HG03139 (cell line): ENCODE results near the gene LDLRAD4.
"Not testable (repeated sequence)": the region's sequence is repeated elsewhere in the genome, so short reads cannot be mapped to it uniquely, and the experiment has no call there.

Experiments
- ATAC-seq: cut with Tn5 transposase; IDR thresholded peaks from one replicate; pipeline ENCODE4 v1.9.1; 2021; ENCODE audit not compliant: unreplicated experiment

The LDLRAD4 gene

GRCh38 chr18:13328213-13328612, 109.7 kb downstream of the LDLRAD4 start:
- ATAC-seq = no peak

DNA sequence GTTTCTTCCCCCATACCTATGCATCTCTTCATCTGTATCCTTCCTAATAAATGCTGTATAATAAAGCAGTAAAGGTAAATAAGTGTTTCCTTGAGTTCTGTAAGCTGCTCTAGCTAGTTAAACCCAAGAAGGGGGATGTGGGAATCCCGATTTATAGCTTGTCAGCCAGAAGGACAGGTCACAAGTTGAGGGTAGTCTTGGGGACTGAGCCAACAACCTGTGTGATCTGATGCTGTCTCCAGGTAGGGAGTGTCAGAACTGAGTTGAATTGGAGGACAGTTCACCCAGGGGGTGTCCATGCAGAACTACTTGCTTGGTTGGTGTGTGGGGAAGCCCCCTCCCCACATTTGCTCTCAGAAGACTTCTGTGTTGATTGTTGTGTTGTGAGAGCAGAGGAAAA, 112.4 kb downstream of the LDLRAD4 start:
- no peak for ATAC-seq

DNA sequence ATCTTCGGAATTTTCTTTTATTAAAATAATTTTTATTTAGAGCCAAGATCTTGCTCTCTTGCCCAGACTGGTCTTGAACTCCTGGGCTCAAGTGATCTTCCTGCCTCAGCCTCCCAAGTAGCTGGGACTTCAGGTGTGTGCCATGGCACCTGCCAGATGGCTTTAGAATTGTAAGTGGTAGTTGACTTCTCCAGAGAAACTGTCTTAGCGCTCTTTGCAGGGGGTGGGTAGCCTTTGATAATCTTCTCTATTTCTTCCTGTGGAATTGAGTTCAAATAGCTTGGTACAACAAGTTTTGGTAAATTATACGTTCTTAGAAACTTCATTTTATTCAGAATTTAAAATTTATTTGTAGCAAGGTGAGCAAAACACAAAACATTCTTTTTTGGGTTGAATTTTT, 113.3 kb downstream of the LDLRAD4 start:
- no peak for ATAC-seq

- no peak for ATAC-seq
These were observed 114.3 kb downstream of the LDLRAD4 start for GRCh38 chr18:13332874-13333273.

- ATAC-seq = no peak
These were observed 117.3 kb downstream of the LDLRAD4 start for GRCh38 chr18:13335903-13336302.

DNA sequence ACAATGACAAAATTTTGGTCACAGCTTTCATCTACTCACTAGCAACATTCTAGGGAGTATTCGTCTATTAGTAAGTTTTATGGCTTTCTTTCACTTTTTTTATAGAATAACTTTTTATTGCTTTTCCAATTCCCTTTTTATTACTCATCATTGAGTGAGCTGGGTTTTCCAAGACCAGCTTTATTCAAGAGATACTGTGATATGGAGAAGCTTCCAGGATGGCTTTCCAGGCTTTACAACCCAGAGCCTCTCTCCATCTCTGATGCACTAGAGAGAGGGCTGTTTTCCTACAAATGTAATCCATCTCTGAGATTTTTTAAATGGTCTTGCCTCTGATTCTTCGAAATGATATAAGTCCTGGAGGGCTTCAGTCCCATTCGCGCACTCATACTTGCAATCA, 118.3 kb downstream of the LDLRAD4 start:
- no peak for ATAC-seq

DNA sequence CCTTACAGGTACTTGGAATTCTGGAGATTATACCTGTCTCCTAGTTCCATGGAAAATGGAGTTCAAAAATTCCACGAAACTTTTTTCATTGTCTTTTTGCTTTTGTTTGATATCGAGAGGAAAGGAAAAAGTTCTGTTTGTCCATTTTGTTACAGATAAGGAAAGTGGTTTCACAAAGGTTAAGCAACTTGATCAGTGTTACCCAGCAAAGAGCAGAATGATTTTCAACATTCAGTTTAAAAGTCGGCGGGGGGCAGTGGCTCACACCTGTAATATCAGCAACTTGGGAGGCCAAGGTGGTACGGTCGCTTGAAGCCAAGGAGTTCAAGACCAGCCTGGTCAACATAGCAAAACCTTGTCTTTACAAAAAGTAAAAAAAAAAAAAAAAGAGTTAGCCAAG, 118.8 kb downstream of the LDLRAD4 start:
- ATAC-seq = no peak

DNA sequence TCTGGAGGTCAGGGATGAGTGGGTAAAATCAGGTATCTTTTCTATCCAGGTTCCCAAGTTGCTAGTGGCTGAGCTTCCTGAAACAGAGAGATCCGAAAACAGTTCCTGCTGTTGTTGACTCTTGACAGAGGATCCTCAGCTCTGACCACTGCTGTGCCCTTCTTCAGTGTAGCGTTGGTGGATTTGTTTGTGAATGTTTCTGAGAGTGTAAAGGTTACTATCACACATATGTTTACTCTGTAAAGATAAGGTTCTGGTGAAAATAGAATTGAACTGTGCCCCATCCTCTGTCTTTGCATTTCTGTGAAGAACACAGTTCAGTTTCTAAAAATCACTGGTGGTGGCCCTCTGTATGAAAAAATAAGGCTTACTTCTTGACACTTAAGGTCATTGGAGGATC, 119.8 kb downstream of the LDLRAD4 start:
- no peak for ATAC-seq

- no peak for ATAC-seq
These were observed 121.1 kb downstream of the LDLRAD4 start for GRCh38 chr18:13339653-13340052.

DNA sequence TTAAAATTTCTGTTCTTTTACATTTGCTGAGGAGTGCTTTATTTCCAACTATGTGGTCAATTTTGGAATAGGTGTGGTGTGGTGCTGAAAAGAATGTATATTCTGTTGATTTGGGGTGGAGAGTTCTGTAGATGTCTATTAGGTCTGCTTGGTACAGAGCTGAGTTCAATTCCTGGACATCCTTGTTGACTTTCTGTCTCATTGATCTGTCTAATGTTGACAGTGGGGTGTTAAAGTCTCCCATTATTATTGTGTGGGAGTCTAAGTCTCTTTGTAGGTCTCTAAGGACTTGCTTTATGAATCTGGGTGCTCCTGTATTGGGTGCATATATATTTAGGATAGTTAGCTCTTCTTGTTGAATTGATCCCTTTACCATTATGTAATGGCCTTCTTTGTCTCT, 127.9 kb downstream of the LDLRAD4 start:
- ATAC-seq = not testable (repeated sequence)

- ATAC-seq = no peak
These were observed 134.7 kb downstream of the LDLRAD4 start for GRCh38 chr18:13353084-13353823.

- ATAC-seq = no peak
These were observed 135.8 kb downstream of the LDLRAD4 start for GRCh38 chr18:13354402-13354801.

- ATAC-seq = no peak
These were observed 137.5 kb downstream of the LDLRAD4 start for GRCh38 chr18:13356032-13356431.

- no peak for ATAC-seq
These were observed 138.7 kb downstream of the LDLRAD4 start for GRCh38 chr18:13357289-13357688.

GRCh38 chr18:13359210-13359609, 140.7 kb downstream of the LDLRAD4 start:
- ATAC-seq = no peak

GRCh38 chr18:13361431-13361830, 142.9 kb downstream of the LDLRAD4 start:
- ATAC-seq = no peak

- no peak for ATAC-seq
These were observed 143.5 kb downstream of the LDLRAD4 start for GRCh38 chr18:13362051-13362450.

DNA sequence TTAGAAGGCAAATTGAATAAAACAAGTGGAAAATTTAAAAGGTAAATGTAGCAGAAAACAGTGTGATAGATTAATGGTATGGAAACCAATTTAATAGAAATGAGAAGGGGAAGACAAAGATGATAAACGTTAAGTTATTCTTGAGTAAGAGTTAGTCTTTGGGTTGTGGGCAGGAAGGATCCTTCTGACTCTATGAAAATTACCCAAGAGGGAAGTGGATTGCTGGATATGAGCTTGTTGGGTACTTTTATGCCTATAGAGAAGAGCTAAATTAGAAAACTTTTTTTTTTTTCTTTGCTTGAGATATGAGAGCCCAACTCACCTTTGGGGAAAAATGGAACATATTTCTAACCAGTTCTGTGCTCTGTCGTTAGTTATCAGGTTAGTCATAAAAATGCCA, 144.0 kb downstream of the LDLRAD4 start:
- ATAC-seq = no peak

GRCh38 chr18:13363359-13363758, 144.8 kb downstream of the LDLRAD4 start:
- ATAC-seq = no peak

DNA sequence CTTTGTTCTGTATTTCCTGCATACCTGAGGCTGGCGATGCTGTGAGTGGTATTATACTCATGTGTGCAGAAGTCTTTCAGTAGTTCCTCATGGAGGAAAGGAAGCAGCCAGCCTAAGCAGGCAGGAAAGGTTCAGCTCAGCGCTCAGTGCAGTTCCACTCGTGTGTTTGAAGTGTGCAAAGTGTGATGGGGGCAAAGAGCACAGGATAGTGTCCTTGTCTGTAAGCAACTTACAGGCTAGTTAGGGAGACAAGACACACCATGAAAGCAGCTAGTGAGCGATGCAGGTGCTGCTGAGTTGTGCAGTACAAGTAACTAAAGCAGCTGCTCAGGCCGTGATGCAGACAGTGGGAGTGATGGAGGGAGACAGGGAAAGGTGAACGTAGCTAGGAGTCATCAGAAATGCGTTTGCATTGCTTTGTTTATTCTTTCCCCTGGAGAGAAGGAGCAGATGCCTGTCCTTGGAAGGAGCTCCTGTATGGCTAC, 146.2 kb downstream of the LDLRAD4 start:
- no peak for ATAC-seq

DNA sequence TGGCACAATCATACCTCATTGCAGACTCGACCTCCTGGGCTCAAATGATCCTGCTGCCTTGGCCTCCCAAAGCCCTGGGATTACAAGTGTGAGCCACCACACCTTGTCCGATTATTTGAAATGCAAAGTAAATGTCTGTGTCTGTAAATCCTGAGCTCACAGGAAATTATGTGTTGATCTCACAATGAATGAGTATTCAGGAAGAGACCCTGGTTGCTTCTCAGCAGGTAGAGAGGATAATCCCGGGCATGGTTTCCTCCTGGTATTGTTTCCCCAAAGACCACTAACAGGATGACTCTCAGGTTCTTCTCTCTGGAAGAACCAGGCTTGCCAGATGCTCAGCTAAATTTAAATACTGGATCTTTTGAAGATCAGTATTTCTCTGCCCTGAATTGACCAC, 147.6 kb downstream of the LDLRAD4 start:
- no peak for ATAC-seq

GRCh38 chr18:13366541-13366940, 148.0 kb downstream of the LDLRAD4 start:
- no peak for ATAC-seq
